GM12892 (cell line): ENCODE data around the gene DENND5B.

Experiments
- POLR2AphosphoS5 ChIP-seq: IDR thresholded peaks from 2 replicates; pipeline ENCODE4 v1.6.1; 2011; ENCODE audit warnings: low read depth, low read length, control low read depth
- TAF1 ChIP-seq: IDR thresholded peaks from 2 replicates; pipeline ENCODE4 v1.6.1; 2011; ENCODE audit warnings: low read depth, mild to moderate bottlenecking, control low read depth, low read length, borderline replicate concordance

GRCh38 chr12:31528095-31528494 lies 62.8 kb downstream of the DENND5B start:
- no peak for TF ChIP-seq POLR2AphosphoS5
- TF ChIP-seq TAF1, result no peak
